Suprapubic skin (tissue), 4 donors: ENCODE data around the gene LTA. TPM values are rescaled to one million over a fixed set of nuclear protein-coding genes. Genes with fewer than 3 reads are reported as not detected.

Experiments
- DNase-seq, 2 donors: peaks; one replicate each; pipeline ENCODE4 v3.0.0-alpha.2; 2019; ENCODE audit warnings: low spot score in 2 of 2
- H3K27ac ChIP-seq: fragments of 200-600 bp; sonication (generic); one replicate; pipeline ENCODE4 v1.5.1; 2019
- H3K27me3 ChIP-seq: fragments of 200-600 bp; sonication (generic); one replicate; pipeline ENCODE4 v1.5.1; 2019
- H3K36me3 ChIP-seq: fragments of 200-600 bp; sonication (generic); one replicate; pipeline ENCODE4 v1.5.1; 2019
- H3K4me1 ChIP-seq: fragments of 200-600 bp; sonication (generic); one replicate; pipeline ENCODE4 v1.5.1; 2019
- H3K4me3 ChIP-seq: fragments of 200-600 bp; sonication (generic); one replicate; pipeline ENCODE4 v1.5.1; 2019; ENCODE audit warnings: mild to moderate bottlenecking
- H3K9me3 ChIP-seq: fragments of 200-600 bp; sonication (generic); one replicate; pipeline ENCODE4 v1.5.1; 2019
- EP300 ChIP-seq: sonication (generic); formaldehyde crosslinking; IDR thresholded peaks from one replicate; pipeline ENCODE4 v1.6.1; 2017; ENCODE audit warnings: antibody characterized with exemption
- POLR2A ChIP-seq, 2 donors: fragments of 450-650 bp; IDR thresholded peaks; one replicate each; pipeline ENCODE4 v1.6.1; 2017; ENCODE audit warnings: antibody characterized with exemption in 2 of 2, mild to moderate bottlenecking in 2 of 2, moderate library complexity in 2 of 2
- POLR2AphosphoS5 ChIP-seq, 3 donors: sonication (generic); formaldehyde crosslinking; IDR thresholded peaks; one replicate each; pipeline ENCODE4 v1.6.1; 2017; ENCODE audit warnings: antibody characterized with exemption in 3 of 3
- WGBS: methylation state at CpG from one replicate; pipeline ENCODE4 v1.1.5; 2018; 5-methylcytosine and 5-hydroxymethylcytosine counted together
- total RNA-seq, 4 donors: library from RNA; depleted of rRNA; stranded (reverse); fragments of >200 nt; gene quantifications; one replicate each; pipeline ENCODE4 v1.1.0, GENCODE V29; 2016
- TF ChIP-seq, protein P1 (sequence below), 2 donors: fragments of 200-600 bp in 1 of 2; fragments of 450-650 bp in 1 of 2; sonication (generic) in 1 of 2; IDR thresholded peaks; one replicate each; pipeline ENCODE4 v1.5.1; 2016 to 2019; ENCODE audit warnings: antibody characterized with exemption in 2 of 2, mild to moderate bottlenecking in 1 of 2, moderate library complexity in 1 of 2

Gene LTA
- total RNA-seq, 4 donors from 2014 or later, result 0.47 TPM; not detected in 3

GRCh38 chr6:31580807-31581433 is 8.8 kb downstream of the LTA start:
- Histone ChIP-seq H3K27me3 (no peaks in the 10 kb centered on the region), H3K4me3 (peak overlapping the region; percentile 62), H3K27ac (peak overlapping the region; percentile 39), H3K9me3 (no peaks in the 10 kb centered on the region), H3K4me1 (peaks cover 10% of the 10 kb centered on the region), H3K36me3 (no peaks in the 10 kb centered on the region)
- TF ChIP-seq POLR2A (IDR thresholded peaks at IDR 0.05) (no peak), POLR2AphosphoS5 (IDR thresholded peaks at IDR 0.05) (no peak), EP300 (no peak)
- TF ChIP-seq, protein P1, sequence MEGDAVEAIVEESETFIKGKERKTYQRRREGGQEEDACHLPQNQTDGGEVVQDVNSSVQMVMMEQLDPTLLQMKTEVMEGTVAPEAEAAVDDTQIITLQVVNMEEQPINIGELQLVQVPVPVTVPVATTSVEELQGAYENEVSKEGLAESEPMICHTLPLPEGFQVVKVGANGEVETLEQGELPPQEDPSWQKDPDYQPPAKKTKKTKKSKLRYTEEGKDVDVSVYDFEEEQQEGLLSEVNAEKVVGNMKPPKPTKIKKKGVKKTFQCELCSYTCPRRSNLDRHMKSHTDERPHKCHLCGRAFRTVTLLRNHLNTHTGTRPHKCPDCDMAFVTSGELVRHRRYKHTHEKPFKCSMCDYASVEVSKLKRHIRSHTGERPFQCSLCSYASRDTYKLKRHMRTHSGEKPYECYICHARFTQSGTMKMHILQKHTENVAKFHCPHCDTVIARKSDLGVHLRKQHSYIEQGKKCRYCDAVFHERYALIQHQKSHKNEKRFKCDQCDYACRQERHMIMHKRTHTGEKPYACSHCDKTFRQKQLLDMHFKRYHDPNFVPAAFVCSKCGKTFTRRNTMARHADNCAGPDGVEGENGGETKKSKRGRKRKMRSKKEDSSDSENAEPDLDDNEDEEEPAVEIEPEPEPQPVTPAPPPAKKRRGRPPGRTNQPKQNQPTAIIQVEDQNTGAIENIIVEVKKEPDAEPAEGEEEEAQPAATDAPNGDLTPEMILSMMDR (IDR thresholded peaks at IDR 0.05), result peak; percentile 81 to 96
- DNase-seq, result peak; percentile 89 to 91
- 1% methylated on average over 45 of the region's 62 CpGs for WGBS

GRCh38 chr6:31581434-31582229 is 9.5 kb downstream of the LTA start:
- Histone ChIP-seq H3K27ac (peak overlapping the region; percentile 39), H3K36me3 (no peaks in the 10 kb centered on the region), H3K4me3 (peak overlapping the region; percentile 62), H3K4me1 (peaks cover 10% of the 10 kb centered on the region), H3K27me3 (no peaks in the 10 kb centered on the region), H3K9me3 (no peaks in the 10 kb centered on the region)
- DNase-seq, result no peak
- WGBS, result 20% methylated on average over 16 of the region's 21 CpGs
- TF ChIP-seq POLR2AphosphoS5 (IDR thresholded peaks at IDR 0.05) (no peak), POLR2A (IDR thresholded peaks at IDR 0.05) (no peak), EP300 (no peak)
- TF ChIP-seq, protein P1 (IDR thresholded peaks at IDR 0.05), result no peak

- WGBS, result 63% methylated on average over 2 of the region's 3 CpGs
- Histone ChIP-seq H3K27me3 (no peaks in the 10 kb centered on the region), H3K4me1 (peaks cover 10% of the 10 kb centered on the region), H3K4me3 (peak within 1 kb of the TSS; percentile 62), H3K27ac (peak within 1 kb of the TSS; percentile 39), H3K36me3 (no peaks in the 10 kb centered on the region), H3K9me3 (no peaks in the 10 kb centered on the region)
- TF ChIP-seq POLR2A (IDR thresholded peaks at IDR 0.05), result no peak
- TF ChIP-seq, protein P1 (IDR thresholded peaks at IDR 0.05), result no peak
- no peak for TF ChIP-seq EP300
- no peak for TF ChIP-seq POLR2AphosphoS5 (IDR thresholded peaks at IDR 0.05)
- DNase-seq, result no peak
Measured at GRCh38 chr6:31582230-31582643, 10.1 kb downstream of the LTA start, which contains the start of gene LTB. TSS of gene LTB (minus strand) at chr6:31582424. CDS start at chr6:31582417, 7 bp downstream.

GRCh38 chr6:31585491-31585890 is 13.4 kb downstream of the LTA start:
- H3K4me3 ChIP-seq, result no peak overlapping the region
- H3K9me3 ChIP-seq, result no peaks in the 10 kb centered on the region
- peaks cover 12% of the 10 kb centered on the region for H3K4me1 ChIP-seq
- WGBS, result 66% methylated on average over 2 of the region's 2 CpGs
- no peak for TF ChIP-seq POLR2A (IDR thresholded peaks at IDR 0.05)
- no peak for TF ChIP-seq POLR2AphosphoS5 (IDR thresholded peaks at IDR 0.05)
- TF ChIP-seq, protein P1 (IDR thresholded peaks at IDR 0.05), result no peak
- no peak for TF ChIP-seq EP300
- no peak for DNase-seq
- no peak overlapping the region for H3K27ac ChIP-seq
- H3K27me3 ChIP-seq, result no peaks in the 10 kb centered on the region
- no peaks in the 10 kb centered on the region for H3K36me3 ChIP-seq

DNA sequence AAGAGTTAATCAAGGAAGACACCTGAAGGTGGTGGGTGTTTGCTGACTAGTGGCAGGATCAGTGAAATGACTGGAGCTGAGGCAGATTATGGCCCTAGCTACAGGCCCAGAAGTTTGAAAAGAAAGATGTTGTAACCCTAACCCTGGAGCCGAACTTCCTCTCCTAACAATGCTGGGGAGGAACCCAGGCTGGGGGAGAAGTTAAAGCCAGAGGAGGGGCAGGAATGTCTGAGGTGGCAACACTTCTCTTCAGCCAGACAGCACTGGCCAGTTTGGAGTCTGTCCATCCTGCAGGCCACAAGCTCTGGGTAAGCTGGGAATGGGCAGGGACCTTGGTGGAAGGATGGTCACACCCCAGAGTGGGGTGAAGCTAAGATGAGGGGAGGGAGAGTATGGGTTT is 13.9 kb downstream of the LTA start, which contains the start of gene LST1:
Gene LST1 (plus strand): TSS at position 270 of the 400 bp plus-strand sequence. CDS start 1,023 bp downstream, outside the sequence.
- TF ChIP-seq, protein P1 (IDR thresholded peaks at IDR 0.05), result no peak
- TF ChIP-seq EP300 (no peak), POLR2AphosphoS5 (IDR thresholded peaks at IDR 0.05) (no peak), POLR2A (IDR thresholded peaks at IDR 0.05) (no peak)
- 55% methylated on average over 1 of the region's 1 CpG for WGBS
- no peaks in the 10 kb centered on the region for H3K27me3 ChIP-seq
- H3K27ac ChIP-seq, result no peak within 1 kb of the TSS
- no peak within 1 kb of the TSS for H3K4me3 ChIP-seq
- H3K4me1 ChIP-seq, result peaks cover 12% of the 10 kb centered on the region
- no peak for DNase-seq
- H3K36me3 ChIP-seq, result no peaks in the 10 kb centered on the region
- no peaks in the 10 kb centered on the region for H3K9me3 ChIP-seq
